Erythroblast (primary cell): ENCODE measurements around the gene CNP.
A peak's percentile ranks its signal among the peaks of the same experiment; 100 is the strongest.
"Not testable (repeated sequence)": the region's sequence is repeated elsewhere in the genome, so short reads cannot be mapped to it uniquely, and the experiment has no call there.

Source experiments
- DNase-seq, 2 experiments: peaks; one replicate each; lab custom pipeline; 2025; lab: John Stamatoyannopoulos, UW
- GATA1 ChIP-seq: IDR thresholded peaks from 2 replicates; pipeline ENCODE4 v1.6.1; 2011; ENCODE audit warnings: low read depth, mild to moderate bottlenecking, control low read depth, low read length, moderate library complexity
- POLR2A ChIP-seq: IDR thresholded peaks from 2 replicates; pipeline ENCODE4 v1.6.1; 2011; ENCODE audit warnings: mild to moderate bottlenecking, low read length

The CNP gene

DNA sequence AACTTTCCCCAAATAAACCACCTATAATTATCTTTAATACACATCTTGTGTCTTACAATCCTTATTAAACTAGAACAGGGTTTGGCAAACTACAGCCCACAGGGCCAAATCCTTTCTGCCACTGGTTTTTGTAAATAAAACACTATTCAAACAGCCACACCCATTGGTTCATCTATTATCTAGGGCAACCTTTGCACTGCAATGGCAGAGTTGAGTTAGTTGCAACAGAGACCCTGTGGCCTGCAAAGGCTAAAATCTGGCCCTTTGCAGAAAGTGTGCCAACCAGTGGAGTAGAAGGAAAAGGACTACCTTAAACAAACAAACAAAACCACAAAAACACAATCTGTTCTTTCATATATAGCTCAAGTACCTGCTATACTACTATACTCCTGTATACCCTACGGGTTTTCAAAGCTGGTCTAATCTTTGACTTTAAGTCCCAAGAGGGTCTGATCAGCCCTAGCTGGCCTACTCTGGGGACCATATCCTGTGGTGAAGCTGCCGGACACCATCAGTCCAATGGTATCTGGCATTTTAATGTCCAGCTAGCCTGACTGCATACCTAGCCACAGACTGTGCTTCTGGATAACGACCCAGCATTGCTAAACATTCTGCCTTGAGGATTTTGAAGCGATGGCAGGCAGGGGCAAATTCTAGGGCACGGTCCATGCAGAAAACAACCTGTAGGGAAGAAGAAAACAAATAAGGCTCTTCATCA, 23.3 kb downstream of the CNP start:
- TF ChIP-seq GATA1 = no peak
- no peak for TF ChIP-seq POLR2A
- no peak for DNase-seq

DNA sequence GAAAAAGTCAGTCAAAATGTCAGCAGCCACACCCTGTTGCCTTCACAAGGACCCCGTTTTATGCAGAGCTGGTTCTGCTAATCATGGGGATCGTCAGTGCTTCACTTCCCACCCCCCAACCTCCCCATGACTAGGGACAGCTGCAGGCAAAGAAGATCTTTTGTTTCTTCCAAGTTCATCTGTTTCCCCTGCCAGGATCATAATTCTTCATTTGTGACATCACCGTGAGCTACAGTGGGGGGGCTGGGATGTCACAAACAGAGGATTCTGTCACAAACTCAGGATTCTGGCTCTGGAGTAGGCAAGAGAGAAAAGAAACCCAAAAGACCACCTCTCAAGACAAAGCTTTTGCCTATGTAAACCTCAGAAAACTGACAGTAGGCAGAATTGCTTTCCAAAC, 26.0 kb downstream of the CNP start:
- DNase-seq = no peak
- no peak for TF ChIP-seq GATA1
- TF ChIP-seq POLR2A = no peak

DNA sequence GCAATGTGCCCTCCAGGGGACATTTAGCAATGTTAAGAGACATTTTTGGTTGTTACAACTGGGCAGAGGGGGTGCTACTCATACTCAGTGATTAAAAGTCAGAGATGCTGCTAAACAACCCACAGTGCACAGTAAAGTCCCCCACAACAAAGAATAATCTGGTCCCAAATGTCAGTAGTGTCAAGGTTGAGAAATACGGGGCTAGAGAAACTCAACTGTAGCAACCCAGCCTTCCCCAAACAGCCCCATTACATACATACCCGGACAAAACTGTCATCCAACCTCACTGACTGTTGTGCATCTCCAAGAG, 30.2 kb downstream of the CNP start:
- DNase-seq = no peak
- TF ChIP-seq GATA1 (no peak), POLR2A (no peak)

DNA sequence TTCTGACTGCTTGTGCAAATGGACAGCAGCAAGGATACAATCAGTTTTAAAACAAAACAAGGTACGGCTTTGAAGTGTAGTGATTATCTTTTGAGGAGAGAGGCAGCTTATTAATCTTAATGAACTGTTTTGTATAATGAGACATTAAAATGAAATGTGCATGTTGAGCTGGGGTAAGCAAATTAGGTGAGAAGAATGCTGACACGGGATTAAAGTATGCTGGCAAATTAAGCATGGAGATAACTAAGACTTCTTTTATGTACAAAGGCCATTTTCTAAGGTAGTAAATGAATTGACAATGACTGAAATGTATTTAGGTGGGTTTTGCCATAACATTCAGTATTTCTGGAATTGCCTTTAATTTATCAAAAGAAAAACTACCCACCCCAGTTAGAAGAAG, 31.9 kb downstream of the CNP start:
- no peak for TF ChIP-seq GATA1
- TF ChIP-seq POLR2A = no peak
- no peak for DNase-seq

DNA sequence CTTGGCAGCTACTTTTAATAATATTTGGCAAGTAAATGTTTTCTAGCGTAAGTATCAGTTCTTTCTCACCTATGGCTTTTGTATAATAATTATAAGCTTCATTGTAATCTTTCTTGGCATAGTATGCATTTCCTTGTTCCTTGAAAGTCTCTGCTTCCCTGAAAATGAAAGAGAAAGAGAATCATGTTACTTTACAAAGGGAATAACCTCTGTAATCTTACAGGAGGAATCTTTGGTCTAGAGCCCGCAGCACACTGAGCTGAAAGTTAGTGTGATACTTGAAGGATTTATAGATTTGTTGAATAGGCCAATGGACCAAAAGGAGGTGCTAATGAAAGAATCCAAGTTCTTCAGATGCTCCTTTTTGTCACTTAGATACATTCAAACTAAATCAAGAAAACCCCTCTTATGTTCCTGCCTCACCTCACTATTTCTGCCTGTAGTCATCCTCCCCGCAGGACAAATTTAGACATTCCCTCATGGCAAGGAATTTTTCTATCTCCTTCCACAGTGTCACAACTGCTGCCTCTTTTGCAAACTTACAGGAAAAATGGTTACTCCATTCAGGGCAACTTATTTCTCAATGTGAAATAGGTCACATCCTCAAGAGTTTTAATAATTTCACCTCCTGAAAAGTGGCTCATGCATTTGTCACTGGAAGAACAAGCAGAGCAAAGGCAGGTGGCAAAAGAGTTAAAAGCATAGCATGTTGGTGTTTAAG, 34.0 kb downstream of the CNP start:
- DNase-seq = no peak
- TF ChIP-seq POLR2A = no peak
- TF ChIP-seq GATA1 = no peak

DNA sequence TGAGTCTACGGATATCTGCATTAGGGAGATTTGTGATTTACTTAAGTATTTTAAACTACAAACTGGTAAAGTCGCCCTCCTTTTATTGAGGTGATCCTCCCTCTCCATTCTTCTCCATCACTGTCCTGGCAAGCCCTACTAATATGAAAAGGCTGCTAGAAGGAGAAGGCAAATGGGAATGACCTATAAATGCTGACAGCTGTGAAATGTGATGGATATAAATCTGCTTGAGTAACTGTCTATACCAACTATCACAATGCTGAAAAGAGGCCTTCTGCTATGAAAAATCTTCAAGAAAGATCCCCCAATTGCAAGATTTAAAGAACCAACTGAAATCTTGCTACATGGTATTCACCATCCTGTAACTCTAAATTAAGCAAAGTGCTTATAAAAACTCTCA, 35.1 kb downstream of the CNP start:
- no peak for TF ChIP-seq POLR2A
- no peak for TF ChIP-seq GATA1
- no peak for DNase-seq

DNA sequence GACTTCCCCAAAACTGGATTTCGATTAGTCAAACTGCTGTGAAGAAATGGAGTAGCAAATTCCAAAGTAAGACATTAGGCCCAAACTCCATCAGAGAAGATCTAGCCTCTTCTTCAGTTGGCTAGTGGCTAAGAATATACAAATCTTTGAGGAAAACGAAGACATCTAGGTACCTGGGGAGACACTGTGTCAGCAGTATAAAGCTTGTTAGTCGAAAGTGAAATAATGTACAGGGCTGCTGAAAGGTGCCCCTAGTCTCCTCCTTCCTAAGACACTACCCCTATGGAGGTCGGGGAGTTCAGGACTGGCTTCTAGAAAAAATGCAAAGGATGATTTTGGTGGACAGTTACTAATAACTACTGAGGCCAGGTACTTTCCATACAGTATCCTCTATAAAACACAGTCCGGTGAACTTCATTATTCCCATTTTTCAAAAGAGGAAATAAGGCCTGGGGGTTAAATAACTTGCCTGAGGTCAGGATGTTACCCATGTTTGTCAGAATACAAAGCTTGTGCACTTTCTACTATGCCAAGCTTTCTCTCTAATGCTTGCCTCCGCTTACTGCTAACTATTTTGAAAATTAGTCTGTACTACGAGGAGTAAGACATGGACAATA, 35.7 kb downstream of the CNP start:
- DNase-seq = no peak
- no peak for TF ChIP-seq POLR2A
- TF ChIP-seq GATA1 = no peak

DNA sequence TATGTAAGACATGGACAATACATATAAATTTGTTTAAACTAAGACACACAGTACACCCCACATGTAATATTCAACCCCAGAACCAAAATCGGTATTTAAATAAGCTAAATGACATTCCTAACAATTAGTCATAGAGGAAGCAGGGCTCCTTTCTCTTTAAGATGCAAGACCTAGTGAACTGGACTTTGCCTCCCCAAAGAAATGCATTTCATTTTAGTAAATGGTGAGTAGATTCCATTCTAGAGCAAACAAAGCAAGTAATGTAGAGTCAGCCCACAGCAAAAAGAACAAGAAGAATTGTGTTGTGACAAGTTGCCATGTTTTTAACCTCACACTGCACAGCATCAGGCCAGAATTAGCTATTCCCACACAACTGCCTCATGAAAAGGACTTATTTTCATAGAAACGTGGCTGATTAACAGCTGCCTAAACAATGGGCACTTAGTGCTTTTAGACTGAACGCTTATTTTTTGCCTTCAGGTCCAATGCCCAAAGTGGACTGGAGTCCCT, 36.3 kb downstream of the CNP start:
- DNase-seq = no peak
- TF ChIP-seq GATA1 (no peak), POLR2A (no peak)

DNA sequence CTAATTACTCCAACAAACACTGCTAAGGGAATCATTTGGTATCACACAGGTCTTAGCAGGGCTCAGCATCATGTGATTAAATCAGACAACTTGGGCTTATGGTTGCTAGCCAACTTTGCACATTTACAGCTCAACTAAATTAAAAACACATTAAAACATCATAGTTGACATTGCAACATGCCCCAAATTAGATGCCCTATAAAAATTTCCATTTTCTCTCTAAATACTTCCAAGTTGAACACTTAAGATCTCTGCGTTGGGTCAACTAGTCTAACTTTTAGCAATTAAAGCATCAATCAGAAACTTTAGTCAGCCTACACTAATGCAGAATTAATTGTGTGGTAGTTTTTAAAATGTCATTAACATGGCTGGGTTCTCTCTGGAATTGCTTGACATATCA, 38.6 kb downstream of the CNP start:
- no peak for DNase-seq
- TF ChIP-seq GATA1 (no peak), POLR2A (no peak)

DNA sequence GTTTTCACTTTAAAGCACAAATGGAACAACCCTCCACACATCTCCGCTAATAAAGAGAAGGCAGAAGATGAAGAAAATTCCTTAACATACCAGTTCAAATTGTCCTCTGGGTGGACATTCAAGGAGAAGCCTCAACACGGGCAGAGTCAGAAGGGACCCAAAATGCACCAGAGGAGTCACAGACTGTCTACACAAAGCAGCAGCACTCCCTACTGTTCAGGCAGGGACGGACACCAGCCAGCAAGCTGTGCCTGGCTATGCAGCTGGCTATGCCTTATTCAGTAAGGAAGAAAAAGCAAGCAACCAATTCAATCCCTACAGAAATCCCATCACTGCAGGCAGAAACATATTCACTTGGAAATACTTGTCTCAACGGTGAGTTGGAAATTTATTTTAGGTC, 42.6 kb downstream of the CNP start:
- TF ChIP-seq POLR2A = no peak
- TF ChIP-seq GATA1 = no peak
- peak; percentile 20 to 23 for DNase-seq

DNA sequence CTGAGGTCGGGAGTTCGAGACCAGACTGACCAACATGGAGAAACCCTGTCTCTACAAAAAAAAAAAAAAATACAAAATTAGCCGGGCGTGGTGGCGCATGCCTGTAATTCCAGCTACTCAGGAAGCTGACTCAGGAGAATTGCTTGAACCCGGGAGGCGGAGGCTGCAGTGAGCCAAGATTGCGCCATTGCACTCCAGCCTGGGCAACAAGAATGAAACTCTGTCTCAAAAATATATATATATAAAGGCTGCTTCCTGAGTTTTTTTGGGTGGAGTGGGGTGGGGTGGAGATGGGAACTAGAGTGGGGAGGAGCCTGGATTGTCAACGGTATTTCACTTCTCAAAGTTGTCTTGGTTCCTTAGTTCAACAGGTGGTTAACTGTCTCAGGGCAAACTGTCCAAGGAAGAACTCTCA, 43.7 kb downstream of the CNP start:
- DNase-seq = not testable (repeated sequence)

DNA sequence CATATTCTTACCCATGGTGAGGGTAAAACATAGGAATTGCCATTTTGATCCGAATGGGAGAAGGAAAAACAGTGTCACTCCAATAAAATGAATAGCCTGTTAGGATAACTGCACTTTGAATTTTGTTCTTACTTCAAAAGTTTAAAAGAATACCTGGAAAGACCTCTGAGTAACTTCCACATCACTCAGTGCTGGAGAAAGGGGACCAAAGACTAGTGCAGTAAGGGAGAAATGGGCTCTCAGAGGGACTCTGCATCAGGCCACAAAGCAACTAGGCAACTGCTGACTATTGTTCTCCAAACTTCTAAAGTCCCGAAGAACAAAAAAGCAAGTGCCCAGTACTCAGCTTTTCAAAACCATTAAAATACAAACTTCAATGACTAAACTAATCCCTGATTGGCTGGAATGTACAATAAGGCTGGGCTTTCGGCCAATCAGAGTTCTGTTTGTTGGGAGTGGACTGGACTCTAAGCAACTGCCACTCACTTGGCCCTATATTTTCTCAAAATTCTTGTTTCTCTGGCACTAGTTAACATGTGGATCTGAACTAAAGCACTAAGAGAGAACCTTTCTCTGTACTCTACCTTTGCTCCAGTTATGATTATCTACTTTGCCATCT, 44.4 kb downstream of the CNP start:
- no peak for TF ChIP-seq POLR2A
- DNase-seq = peak; percentile 63 to 70

DNA sequence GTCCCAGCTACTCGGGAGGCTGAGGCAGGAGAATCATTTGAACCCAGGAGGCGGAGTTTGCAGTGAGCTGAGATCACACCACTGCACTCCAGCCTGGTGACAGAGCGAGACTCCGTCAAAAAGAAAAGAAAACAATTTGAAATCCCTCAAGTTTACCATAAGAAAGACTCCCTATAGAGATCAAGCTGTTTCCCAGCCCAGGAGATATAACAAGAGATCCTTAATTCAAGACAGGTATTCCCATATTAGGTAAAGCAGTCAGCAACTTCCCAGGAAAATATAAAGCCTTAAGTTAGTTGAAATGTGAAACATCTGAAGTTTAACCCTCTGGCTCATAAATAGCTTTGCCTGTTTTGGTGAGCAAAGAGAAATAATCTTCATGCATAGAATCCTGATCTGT, 45.8 kb downstream of the CNP start:
- DNase-seq = not testable (repeated sequence)

DNA sequence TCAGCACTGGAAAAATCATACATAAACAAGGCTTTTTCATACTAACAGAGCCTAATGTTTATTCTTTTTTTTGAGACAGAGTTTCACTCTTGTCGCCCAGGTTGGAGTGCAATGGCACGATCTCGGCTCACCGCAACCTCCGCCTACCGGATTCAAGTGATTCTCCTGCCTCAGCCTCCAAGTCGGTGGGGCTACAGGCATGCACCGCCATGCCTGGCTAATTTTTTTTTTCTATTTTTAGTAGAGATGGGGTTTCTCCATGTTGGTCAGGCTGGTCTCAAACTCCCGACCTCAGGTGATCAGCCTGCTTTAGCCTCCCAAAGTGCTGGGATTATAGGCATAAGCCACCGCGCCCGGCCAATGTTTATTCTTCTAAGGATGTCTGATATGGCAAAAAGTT, 47.1 kb downstream of the CNP start:
- not testable (repeated sequence) for DNase-seq
